ENCODE data around the gene OTUD5. TPM values are rescaled to one million over a fixed set of nuclear protein-coding genes. Genes with fewer than 3 reads are reported as not detected.

The OTUD5 gene
- total RNA-seq, 1 experiment from 2014 or later, result 52.6 TPM

GRCh38 chrX:48920718-48921104 lies 36.7 kb downstream of the OTUD5 start:
- ATAC-seq, result no peak
- DNase-seq (ENCODE audit: low spot score), result no peak
- Mint-ChIP-seq H3K9me3 (no peaks in the 10 kb centered on the region), H3K27me3 (ENCODE audit: low read depth) (no peaks in the 10 kb centered on the region), H3K27ac (peak overlapping the region; percentile 93), H3K4me1 (peaks cover 43% of the 10 kb centered on the region), H3K36me3 (peaks cover 48% of the 10 kb centered on the region), H3K4me3 (peak overlapping the region; percentile 93)
- ChIA-PET CTCF (interaction anchor here (1.8 kb wide), 1 partner anchor 17 kb away, joined by 8 read pairs; no protein-coding TSS in a partner anchor), POLR2A (interaction anchor here (0.6 kb wide), 1 partner anchor 23 kb away, joined by 3 read pairs; the partner anchor contains the start of genes PQBP1 and TIMM17B)
- no peak for TF ChIP-seq CREB1 (CRISPR knock-in tag; IDR thresholded peaks at IDR 0.05)
- no peak for TF ChIP-seq ZNF416 (CRISPR knock-in tag; IDR thresholded peaks at IDR 0.05)
- no peak for TF ChIP-seq E2F5 (CRISPR knock-in tag; IDR thresholded peaks at IDR 0.05)
- no peak for TF ChIP-seq IRF2 (CRISPR knock-in tag; IDR thresholded peaks at IDR 0.05; ENCODE audit: borderline replicate concordance, low read depth)
- TF ChIP-seq ZNF232 (CRISPR knock-in tag; IDR thresholded peaks at IDR 0.05), result no peak
- no peak for TF ChIP-seq MAX (CRISPR knock-in tag; IDR thresholded peaks at IDR 0.05)
- no peak for TF ChIP-seq EMX1 (CRISPR knock-in tag; IDR thresholded peaks at IDR 0.05)

GRCh38 chrX:48919947-48920717 lies 37.3 kb downstream of the OTUD5 start:
- no peak for ATAC-seq
- POLR2A ChIA-PET, result interaction anchor here (0.6 kb wide), 1 partner anchor 23 kb away, joined by 3 read pairs; the partner anchor contains the start of genes PQBP1 and TIMM17B

More at GRCh38 chrX:48919947-48920717, 37.3 kb downstream of the OTUD5 start:
- Mint-ChIP-seq H3K4me3 (peak overlapping the region; percentile 93), H3K36me3 (peaks cover 49% of the 10 kb centered on the region), H3K9me3 (no peaks in the 10 kb centered on the region), H3K4me1 (peaks cover 43% of the 10 kb centered on the region), H3K27ac (peak overlapping the region; percentile 93), H3K27me3 (ENCODE audit: low read depth) (no peaks in the 10 kb centered on the region)
- DNase-seq (ENCODE audit: low spot score), result no peak
- CTCF ChIA-PET, result interaction anchor here (0.9 to 1.8 kb wide), 3 partner anchors 17 to 37 kb away, joined by 3 to 8 read pairs (median 3); partner anchors contain the start of gene OTUD5
- TF ChIP-seq JAZF1 (CRISPR knock-in tag; IDR thresholded peaks at IDR 0.05), result no peak
- no peak for TF ChIP-seq ZNF396 (CRISPR knock-in tag; IDR thresholded peaks at IDR 0.05; ENCODE audit: borderline replicate concordance)
- no peak for TF ChIP-seq ZNF263 (CRISPR knock-in tag; IDR thresholded peaks at IDR 0.05; ENCODE audit: low read depth)
- TF ChIP-seq FOXP1 (CRISPR knock-in tag; IDR thresholded peaks at IDR 0.05; ENCODE audit: borderline replicate concordance), result no peak
- no peak for TF ChIP-seq ETV6 (CRISPR knock-in tag; IDR thresholded peaks at IDR 0.05)
- TF ChIP-seq, protein P1, sequence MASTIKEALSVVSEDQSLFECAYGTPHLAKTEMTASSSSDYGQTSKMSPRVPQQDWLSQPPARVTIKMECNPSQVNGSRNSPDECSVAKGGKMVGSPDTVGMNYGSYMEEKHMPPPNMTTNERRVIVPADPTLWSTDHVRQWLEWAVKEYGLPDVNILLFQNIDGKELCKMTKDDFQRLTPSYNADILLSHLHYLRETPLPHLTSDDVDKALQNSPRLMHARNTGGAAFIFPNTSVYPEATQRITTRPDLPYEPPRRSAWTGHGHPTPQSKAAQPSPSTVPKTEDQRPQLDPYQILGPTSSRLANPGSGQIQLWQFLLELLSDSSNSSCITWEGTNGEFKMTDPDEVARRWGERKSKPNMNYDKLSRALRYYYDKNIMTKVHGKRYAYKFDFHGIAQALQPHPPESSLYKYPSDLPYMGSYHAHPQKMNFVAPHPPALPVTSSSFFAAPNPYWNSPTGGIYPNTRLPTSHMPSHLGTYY (CRISPR knock-in tag; IDR thresholded peaks at IDR 0.05), result no peak
- no peak for TF ChIP-seq TEAD4 (CRISPR knock-in tag; IDR thresholded peaks at IDR 0.05)
- TF ChIP-seq, protein P2, sequence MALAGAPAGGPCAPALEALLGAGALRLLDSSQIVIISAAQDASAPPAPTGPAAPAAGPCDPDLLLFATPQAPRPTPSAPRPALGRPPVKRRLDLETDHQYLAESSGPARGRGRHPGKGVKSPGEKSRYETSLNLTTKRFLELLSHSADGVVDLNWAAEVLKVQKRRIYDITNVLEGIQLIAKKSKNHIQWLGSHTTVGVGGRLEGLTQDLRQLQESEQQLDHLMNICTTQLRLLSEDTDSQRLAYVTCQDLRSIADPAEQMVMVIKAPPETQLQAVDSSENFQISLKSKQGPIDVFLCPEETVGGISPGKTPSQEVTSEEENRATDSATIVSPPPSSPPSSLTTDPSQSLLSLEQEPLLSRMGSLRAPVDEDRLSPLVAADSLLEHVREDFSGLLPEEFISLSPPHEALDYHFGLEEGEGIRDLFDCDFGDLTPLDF (CRISPR knock-in tag; IDR thresholded peaks at IDR 0.05), result no peak
- no peak for TF ChIP-seq HMGA2 (CRISPR knock-in tag; IDR thresholded peaks at IDR 0.05)
- TF ChIP-seq, protein P3, sequence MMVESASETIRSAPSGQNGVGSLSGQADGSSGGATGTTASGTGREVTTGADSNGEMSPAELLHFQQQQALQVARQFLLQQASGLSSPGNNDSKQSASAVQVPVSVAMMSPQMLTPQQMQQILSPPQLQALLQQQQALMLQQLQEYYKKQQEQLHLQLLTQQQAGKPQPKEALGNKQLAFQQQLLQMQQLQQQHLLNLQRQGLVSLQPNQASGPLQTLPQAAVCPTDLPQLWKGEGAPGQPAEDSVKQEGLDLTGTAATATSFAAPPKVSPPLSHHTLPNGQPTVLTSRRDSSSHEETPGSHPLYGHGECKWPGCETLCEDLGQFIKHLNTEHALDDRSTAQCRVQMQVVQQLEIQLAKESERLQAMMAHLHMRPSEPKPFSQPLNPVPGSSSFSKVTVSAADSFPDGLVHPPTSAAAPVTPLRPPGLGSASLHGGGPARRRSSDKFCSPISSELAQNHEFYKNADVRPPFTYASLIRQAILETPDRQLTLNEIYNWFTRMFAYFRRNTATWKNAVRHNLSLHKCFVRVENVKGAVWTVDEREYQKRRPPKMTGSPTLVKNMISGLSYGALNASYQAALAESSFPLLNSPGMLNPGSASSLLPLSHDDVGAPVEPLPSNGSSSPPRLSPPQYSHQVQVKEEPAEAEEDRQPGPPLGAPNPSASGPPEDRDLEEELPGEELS (CRISPR knock-in tag; IDR thresholded peaks at IDR 0.05), result no peak
- no peak for TF ChIP-seq OVOL2 (CRISPR knock-in tag; IDR thresholded peaks at IDR 0.05; ENCODE audit: borderline replicate concordance)
- no peak for TF ChIP-seq TP53 (CRISPR knock-in tag; IDR thresholded peaks at IDR 0.05)
